ENCODE results near the gene STIMATE.

- TF ChIP-seq CTCF (IDR thresholded peaks at IDR 0.05 in 2 of 3, conservative IDR thresholded peaks at IDR 0.05 in 1 of 3; ENCODE audit: control insufficient read depth in 2 of 3, extremely low read depth in 1 of 3, insufficient read depth in 1 of 3, low read depth in 3 of 3, low read length in 3 of 3) (no peak), ATF2 (IDR thresholded peaks at IDR 0.05; ENCODE audit: low read length) (no peak), CHD4 (IDR thresholded peaks at IDR 0.05) (no peak), EZH2 (IDR thresholded peaks at IDR 0.05; ENCODE audit: borderline replicate concordance, control insufficient read depth, low read depth, low read length) (no peak), SREBF1 (IDR thresholded peaks at IDR 0.05; ENCODE audit: low read length) (no peak), CEBPZ (IDR thresholded peaks at IDR 0.05; ENCODE audit: low read depth, low read length) (no peak), MAX (IDR thresholded peaks at IDR 0.05; ENCODE audit: low read depth, low read length) (no peak), POLR2AphosphoS5 (IDR thresholded peaks at IDR 0.05; ENCODE audit: low read length) (no peak), TBL1XR1 (IDR thresholded peaks at IDR 0.05; ENCODE audit: low read depth, low read length) (no peak), YY1 (IDR thresholded peaks at IDR 0.05; ENCODE audit: low read depth, low read length) (no peak)
Measured at GRCh38 chr3:52846432-52846965, 50.8 kb downstream of the STIMATE start.

Data from GM12878 (cell line).